ENCODE measurements around the gene GGT5.
"Not testable (repeated sequence)": the region's sequence is repeated elsewhere in the genome, so short reads cannot be mapped to it uniquely, and the experiment has no call there.

Gene GGT5

DNA sequence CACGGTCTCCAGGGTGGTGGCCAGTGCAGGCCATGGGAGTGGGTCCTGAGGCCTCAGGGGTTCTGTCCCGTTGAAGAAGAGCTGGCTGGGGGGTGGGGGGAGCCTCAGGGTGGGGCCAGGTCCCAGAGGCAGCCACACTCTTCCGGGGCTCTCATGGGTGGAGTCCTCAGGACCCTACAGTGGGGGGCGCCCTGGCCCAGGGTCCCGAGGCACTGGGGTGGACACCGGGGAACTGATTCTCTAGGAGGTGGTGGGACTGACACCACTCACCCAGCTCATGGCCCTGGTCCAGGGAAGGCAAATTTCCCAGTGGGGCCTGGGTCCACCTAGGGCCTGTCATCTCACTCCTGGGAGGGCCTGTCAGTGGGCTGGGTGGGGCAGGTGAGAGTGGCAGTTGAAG, 12.8 kb downstream of the GGT5 start:
- DNase-seq, result no peak

DNA sequence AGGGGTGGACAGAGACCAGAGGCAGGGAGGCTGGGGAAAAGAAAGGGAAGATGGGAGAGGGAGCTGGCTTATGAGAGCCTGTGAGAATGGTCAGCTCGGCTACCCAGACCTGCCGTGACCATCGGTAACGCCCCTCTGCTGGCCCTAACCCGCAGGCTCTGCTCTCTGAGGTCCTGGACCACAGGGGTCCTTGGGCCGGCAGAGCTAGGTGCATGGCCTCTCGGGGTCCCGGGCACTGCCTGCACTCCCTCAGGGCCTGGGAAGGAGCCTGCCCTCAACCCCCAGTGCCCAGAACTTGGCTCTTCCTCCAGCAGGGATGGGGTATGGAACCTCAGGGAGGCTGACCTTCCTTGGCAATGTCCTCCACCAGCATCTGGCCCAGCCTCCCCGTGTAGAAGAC, 13.2 kb downstream of the GGT5 start:
- no peak for DNase-seq

DNA sequence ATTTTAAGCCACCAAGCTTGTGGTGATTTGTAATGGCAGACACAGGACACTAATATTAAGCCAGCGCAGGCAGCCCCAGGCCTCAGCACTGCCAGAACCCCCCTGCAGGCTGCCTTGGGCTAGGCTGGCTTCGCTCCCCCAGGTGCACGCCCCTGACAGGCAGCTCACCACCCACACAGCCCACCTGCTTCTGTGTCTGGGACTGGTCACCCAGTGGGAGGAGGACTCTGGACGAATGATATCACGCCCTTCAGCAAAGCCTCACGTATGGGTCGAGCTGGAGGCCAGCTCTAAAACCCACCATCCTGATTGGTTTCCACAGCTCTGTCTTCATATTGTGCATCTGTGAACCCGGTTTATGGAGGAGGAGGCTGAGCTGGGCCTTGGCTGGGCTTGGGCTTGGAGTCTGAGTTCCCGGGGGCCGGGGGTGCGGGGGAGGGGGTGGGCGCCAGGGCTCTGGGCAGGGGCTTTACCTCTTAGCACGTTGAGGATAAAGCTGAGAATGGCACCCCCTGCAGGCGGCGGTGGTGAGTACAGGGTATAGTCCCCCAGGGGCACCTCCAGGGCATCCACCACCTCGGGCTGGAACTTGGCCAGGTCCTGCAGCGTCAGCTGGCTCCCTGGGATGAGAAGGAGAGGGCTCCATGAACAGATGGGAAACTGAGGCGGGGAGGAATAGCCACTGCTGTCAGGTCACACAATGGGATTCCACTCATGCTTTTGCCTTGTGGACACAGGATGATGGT, 13.8 kb downstream of the GGT5 start:
- no peak for DNase-seq

DNA sequence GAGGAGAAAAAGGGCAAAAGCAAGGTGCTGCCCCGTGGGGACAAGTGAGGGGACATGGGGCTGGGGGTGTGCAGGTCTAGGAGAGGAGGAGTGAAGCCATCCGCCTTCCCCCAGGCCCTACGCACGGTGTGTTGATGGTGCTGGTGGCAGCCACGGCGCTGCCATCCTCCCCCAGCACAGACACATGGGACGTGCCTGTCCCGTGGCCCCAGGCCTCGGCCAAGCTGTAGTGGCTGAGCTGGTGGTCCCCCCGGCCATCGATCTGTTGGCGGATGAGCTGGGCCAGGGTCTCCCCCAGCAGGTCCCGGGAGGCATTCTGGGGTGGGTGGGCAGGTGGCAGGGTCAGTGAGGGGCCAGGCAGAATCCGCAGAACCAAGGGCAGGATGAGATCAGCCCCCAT, 18.9 kb downstream of the GGT5 start:
- no peak for DNase-seq

DNA sequence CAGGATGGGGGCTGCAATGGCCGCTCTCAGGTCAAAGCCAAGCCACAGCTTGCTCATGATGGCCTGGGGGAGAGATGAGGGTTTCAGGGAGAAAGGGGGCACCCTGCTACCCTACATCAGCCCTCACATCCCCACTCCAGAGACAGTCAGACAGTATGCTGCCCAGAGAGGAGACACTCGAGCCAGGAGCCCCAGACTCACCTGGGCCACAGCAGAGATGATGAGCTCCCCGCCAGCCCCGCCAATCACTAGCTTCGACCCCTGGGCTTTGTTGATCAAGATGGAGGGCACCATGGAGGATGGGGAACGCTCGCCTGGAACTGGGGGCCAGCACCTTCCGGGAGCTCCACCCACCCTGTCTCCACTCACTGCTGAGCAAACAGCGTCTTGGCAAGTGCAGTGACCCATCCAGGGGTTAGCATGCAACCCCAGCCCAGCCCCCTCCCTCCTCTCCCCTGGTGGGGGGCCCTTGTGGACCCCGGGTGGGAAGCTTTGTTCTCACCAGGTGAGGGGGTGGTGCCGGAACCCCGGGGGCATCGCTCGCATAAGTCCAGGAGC, 19.8 kb downstream of the GGT5 start:
- no peak for DNase-seq

DNA sequence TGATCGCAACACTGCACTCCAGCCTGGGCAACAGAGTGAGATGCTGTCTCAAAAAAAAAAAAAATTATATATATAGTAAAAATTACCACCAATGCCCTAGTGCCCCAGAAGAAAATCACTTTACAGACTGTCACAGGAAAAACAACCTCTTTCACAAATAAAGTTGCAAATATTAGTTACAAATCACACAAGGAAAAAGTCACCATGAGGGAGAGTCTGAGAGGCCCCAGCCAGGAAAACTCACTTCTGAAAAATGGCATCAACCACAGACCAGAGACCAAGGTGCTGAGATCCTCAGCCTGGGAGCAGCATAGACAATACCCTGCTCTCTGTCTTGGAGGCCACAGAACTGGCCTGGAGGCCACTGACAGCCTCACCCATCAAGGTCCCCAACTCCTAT, 20.4 kb downstream of the GGT5 start:
- DNase-seq, result no peak

DNA sequence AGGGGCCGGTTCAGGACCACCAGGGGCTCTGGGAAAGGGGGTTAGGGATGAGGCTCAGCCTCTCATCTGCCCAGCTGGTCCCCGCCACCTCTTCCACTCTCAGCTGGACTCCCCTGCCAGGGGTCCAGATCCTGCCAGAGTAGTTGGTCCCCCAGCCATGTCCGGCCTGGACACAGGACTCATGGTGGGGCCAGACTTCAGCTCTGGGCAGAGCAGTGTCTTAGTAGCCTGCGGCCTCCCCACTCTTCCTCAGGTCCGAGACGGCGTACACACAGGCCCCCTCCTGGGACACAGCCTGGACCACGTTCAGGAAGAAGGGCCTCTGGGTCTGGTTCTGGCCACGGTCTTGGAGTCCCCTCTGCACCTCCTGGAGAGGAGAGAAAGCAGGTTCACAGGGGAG, 25.1 kb downstream of the GGT5 start:
- no peak for DNase-seq

DNA sequence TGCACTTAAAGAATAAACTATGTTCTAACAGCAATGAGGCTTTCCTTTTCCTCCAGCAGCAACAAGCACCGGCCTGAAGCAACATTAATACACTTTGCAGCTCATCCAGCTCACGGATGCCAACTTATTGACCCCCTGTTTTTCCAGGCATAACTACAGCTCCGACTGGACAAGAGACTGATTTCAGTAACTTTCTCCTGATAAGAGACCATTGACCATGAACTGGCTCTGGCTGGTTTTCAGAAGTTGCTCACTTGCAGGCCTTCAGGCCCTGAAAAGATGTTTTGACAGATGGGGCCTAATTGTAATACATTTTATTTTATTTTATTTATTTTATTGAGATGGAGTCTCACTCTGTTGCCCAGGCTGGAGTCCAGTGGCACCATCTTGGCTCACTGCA, 27.5 kb downstream of the GGT5 start:
- no peak for DNase-seq

DNA sequence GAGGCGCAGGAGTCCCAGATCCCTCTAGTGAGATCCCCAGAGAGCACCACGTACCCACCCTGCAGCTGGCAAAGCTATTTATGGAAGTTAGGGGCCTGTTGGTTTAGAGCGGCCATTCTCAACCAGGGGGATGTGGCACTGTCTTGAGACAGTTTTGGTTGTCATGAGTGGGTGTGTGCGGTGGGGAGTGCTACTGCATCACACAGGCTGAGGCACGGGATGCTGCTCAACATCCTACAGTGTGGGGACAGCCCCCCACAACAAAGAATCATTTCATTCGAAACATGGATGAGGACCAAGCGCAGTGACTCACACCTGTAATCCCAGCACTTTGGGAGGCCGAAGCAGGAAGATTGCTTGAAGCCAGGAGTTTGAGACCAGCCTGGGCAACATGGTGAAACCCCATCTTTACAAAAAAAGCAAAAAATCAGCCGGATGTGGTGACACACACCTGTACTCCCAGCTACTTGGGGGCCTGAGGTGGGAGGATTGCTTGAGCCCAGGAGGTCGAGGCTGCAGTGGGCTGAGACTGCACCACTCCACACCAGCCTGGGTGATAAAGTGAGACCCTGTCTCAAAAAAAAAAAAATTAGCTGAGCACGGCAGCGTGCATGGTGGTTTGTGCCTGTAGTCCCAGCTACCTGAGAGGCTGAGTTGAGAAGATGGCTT, 28.2 kb downstream of the GGT5 start:
- DNase-seq, result no peak

DNA sequence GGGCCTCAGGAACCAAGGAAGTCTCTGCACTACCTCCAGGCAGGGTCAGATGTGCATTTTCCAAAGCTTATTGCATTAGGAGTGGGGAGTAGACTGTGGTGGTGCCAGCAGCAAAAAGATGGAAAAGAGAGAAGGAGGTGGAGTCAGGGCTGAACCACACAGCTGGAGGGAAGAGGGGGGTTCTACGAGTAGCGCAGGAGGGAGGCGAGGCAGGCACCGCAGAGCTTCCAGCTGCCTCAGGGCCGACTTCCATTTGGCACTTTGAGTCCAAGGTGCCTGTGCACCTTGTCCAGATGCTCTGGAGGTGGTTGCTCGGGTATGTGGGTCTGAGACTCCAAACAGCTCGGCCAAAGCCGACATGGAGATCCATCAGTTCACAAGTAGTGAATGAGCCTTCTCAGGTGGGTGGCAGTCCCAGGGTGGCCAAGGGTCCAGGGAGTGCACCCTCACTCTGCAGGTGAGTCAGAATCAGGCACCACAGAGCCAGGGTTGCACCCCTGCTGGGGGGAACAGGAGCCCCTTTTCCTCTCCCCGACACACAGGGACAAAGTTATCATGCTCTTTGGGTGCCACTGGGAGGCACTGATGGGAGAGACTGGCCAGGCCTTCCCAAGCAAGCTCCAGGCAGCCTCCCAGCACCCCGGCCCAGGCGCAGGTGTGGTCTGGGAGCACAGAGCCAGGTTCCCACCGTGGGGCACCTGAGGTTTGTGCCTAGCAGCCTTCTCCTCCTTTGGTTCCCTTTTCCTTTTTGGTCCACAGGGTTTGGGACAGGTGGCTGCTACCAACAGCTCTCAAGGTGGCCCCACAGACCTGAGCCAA, 30.2 kb downstream of the GGT5 start:
- DNase-seq, result no peak

DNA sequence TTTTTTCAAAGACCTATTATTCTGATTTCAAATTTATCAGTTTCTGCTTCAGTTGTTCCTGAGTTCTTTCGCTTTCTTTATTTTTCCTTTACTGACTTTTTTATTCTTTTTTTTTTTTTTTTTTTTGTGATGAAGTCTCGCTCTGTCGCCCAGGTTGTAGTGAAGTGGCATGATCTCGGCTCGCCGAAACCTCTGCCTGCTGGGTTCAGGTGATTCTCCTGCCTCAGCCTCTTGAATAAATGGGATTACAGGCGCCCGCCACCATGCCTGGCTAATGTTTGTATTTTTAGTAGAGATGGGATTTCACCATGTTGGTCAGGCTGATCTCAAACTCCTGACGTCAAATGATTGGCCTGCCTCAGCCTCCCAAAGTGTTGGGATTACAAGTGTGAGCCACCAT, 31.8 kb downstream of the GGT5 start:
- not testable (repeated sequence) for DNase-seq

DNA sequence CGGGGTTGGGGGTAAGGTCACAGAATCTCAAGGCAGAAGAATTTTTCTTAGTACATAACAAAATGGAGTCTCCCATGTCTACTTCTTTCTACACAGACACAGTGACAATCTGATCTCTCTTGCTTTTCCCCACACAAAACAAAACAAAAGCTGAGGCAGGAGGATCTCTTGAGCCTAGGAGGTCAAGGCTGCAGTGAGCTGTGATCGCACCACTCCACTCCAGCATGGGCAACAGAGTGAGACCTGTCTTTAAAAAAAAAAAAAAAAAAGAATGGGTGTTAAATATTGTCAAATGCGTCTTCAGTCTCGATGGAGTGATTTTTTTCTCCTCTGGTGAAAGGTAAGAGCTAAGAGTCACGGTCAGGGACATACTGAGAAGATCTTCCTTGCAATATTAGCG, 33.2 kb downstream of the GGT5 start:
- DNase-seq, result not testable (repeated sequence)

DNA sequence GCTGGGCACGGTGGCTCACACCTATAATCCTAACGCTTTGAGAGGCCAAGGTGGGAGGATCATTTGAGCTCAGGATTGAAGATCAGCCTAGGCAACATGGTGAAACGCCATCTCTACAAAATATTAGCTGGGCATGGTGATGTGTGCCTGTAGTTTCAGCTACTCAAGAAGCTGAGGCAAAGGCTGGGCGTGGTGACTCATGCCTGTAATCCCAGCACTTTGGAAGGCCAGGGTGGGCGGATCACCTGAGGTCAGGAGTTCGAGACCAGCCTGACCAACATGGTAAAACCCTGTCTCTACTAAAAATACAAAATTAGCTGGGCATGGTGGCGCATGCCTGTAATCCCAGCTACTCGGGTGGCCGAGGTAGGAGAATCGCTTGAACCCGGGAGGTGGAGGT, 34.5 kb downstream of the GGT5 start:
- DNase-seq, result not testable (repeated sequence)

DNA sequence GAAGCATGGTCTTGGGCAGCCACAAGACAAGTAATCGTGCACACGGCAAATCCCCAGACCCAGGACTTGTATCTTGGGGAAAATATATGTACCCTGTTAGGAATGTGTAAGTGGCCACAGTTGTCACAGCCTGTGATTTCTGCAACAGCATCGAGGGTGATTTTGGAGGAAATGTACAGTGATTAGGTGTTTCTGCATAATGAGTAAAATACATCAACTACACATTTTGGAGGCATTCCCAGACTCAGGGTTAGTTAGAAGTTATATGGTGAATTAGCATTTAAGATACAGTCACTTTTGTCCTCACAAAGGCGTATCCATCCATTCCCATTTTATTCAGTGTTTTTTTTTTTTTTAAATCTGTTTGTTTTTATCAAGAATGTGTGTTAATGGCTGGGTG, 35.2 kb downstream of the GGT5 start:
- no peak for DNase-seq

DNA sequence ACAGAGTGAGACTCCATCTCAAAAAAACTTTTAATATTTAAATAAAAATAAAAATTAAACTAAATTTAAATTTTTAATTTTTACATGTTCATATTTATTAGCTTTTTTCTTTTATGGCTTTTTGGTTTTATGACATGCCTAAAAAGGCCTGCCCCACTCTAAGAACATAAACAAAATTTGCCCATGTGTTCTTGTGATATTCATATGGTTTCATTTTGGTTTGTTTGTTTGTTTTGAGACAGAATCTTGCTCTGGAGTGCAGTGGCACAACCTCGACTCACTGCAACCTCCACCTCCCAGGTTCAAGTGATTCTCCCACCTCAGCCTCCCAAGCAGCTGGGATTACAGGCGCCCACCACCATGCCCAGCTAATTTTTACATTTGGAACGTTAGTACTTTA, 35.9 kb downstream of the GGT5 start:
- DNase-seq, result no peak

DNA sequence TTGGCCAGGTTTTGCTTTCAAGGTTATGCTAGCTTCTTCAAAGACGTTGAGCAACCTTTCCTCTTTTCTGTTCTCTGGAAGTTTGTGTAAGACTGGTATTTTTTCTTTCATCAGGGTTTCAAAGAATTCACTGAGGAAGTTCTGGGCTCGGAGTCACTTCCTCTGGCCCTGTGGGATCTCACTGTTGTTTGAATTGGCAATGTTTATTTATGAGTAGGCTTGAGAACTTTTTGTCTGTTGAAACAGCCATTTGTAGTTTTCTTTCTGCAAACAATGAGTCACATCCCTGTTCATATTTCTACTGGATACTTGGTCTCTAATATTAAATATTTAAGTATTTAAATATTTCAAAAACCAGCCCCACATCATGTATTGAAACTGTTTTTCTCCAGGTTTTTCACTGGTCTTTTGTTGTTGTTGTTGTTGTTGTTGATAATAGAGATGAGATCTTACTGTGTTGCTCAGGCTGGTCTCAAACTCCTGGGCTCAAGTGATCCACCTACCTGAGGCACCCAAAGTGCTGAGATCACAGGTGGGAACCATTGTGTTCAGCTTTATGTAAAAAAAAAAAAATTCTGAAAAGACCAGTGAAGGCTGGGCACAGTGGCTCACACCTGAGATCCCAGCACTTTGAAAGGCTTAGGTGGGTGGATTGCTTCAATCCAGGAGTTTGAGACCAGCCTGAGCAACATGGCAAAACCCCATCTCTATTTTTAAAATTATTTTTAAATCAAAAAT, 36.7 kb downstream of the GGT5 start:
- DNase-seq, result no peak

DNA sequence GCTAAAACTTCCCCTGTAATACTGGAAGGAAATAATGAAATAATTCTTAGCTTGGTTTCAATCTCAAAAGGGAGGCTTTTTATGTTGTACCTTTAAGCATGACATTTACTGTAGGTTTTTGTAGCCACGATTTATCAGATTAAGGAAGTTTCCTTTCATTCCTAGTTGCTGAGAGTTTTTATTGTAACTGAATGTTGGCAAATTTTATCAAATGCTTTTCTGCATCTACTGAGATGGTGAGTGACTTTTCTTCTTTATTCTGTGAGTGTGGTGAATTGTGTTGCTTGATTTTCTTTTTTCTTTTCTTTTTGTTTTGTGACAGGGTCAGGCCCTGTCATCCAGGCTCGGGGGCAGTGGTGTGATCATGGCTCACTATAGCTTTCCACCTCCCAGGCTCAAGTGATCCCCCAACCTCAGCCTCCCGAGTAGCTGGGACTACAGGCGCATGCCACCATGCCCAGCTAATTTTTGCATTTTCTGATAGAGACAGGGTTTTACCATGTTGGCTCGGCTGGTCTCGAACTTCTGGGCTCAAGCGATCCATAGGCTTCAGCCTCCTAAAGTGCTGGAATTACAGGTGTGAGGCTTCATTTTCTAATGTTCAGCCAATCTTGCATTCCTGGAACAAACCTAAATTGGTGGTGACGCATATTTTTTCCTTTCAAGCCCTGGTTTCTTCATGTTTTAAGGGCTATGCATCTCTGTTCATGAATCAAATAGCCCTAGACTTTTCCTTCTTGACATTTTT, 37.4 kb downstream of the GGT5 start:
- no peak for DNase-seq

DNA sequence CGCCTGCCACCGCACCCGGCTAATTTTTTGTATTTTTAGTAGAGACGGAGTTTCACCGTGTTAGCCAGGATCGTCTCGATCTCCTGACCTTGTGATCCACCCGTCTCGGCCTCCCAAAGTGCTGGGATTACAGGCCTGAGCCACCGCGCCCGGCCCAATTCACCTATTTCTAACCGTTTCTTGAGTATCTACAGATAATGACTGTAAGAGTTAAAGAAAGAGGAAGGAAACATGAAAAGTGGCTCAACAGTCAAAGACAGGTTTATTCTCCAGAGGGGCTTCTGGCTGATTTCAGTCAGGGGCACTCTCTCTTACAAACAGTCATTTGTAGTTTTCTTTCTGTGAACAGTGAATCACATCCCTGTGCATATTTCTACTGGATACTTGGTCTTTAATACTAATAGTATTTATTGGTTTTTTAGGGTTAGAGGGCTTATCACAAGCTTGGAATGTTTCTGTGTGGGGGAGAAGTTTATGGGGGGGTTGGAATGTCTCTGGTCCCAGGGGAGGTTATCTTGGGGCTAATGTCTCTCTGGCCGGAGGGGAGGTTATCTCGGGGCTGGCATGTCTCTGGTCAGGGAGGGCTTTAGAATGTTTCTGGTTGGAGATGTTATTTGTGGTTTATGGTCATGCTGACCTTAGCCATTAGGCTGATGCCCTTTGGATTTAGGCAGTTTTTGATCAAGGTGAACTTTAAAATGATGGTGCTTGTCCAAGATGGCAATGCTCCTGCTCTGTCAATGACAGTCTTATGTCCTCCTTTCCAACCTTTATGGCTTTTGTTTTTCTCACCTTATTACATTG, 38.2 kb downstream of the GGT5 start:
- DNase-seq, result not testable (repeated sequence)

DNA sequence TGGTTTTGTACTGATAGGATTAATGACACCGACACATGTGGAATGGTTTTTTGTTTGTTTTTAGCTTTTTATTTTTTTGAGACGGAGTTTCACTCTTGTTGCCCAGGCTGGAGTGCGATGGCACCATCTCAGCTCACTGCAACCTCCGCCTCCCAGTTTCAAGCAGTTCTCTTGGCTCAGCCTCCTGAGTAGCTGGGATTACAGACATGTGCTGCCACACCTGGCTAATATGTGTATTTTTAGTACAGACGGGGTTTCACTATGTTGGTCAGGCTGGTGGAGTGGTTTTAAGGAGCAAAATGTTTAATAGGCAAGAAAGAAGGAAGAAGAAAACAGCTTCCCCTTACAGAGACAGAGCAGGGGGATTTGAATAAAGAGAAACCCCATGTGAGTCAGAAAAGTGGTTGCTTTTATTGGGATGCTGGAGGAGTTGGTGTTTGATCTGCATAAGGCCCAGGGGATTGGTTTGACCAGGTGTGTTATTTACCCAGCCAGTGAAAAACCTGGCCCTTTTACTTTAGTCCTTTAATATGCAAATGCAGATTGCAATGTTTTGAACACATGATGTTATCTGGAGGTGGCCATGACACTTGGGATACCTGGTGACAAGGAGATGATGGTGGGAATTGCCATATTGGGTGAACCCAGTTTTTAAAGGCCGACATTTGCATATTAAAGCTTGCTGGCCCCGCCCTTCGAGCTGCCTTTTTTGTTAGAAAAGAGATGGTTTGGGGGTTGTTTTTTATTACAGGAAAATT, 39.3 kb downstream of the GGT5 start:
- DNase-seq, result no peak

DNA sequence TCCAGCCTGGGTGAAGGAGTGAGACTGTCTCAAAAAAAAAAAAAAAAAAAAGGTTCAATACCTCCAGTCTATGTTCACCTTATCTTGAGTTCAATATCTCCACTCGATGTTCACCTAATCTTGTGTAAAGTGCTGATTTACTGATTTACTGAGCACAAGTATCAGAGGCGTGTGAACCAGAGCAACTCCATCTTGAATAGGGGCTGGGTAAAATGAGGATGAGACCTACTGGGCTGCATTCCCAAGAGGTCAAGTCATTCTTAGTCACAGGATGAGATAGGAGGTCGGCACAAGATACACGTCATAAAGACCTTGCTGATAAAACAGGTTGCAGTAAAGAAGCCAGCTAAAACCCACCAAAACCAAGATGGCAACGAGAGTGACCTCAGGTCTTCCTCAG, 41.0 kb downstream of the GGT5 start:
- not testable (repeated sequence) for DNase-seq

All from NCI-H2081 (cell line).